K562 (cell line): ENCODE measurements around the gene NUMB. TPM values are rescaled to one million over a fixed set of nuclear protein-coding genes. Genes with fewer than 3 reads are reported as not detected.

Source experiments
- ATAC-seq: fragments of 200-7000 bp; cut with Tn5 transposase; 3 replicates; pipeline ENCODE4 v1.9.1; 2020; ENCODE audit warnings: moderate library complexity
- BruUV-seq: library from RNA; stranded (reverse); fragments of 400-500 nt; replicated peaks from 2 replicates; lab custom pipeline; 2021; lab: Mats Ljungman, UMichigan
- CTCF ChIA-PET: fragments of 300-600 bp; formaldehyde crosslinking; extraction: SDS; loops from one replicate; lab custom pipeline; 2021; ENCODE audit warnings: low intra/inter-chr PET ratio; lab: Yijun Ruan, JAX
- POLR2A ChIA-PET: fragments of 300-600, 350-650 bp; sonication (Branson Sonifier 250); formaldehyde crosslinking; extraction: SDS; loops from one replicate; lab custom pipeline; 2021; ENCODE audit warnings: antibody characterized with exemption, inconsistent platforms; lab: Yijun Ruan, JAX
- DNase-seq, 4 experiments: peaks; one replicate each; pipeline versions ENCODE4 v3.0.0 to v3.0.0-alpha.2; 2011 to 2018; ENCODE audit warnings: low spot score in 3 of 4, mixed read lengths in 3 of 4; ENCODE audit errors: extremely low read depth in 1 of 4
- FAIRE-seq: peaks from 2 replicates; lab custom pipeline; 2011; peaks lifted over from hg19 to GRCh38; lab: Jason Lieb, UNC
- H2AFZ ChIP-seq: 2 replicates; pipeline ENCODE4 v1.6.0; 2011; ENCODE audit warnings: low read depth, low read length, control low read depth, inconsistent platforms
- H3K27ac ChIP-seq: fragments of 200-600 bp; 3 replicates; pipeline ENCODE4 v1.8.0; 2011; ENCODE audit warnings: low read depth, mild to moderate bottlenecking, control low read depth, inconsistent platforms, low read length, moderate library complexity, mixed read lengths; ENCODE audit errors: extremely low read depth
- H3K27me3 ChIP-seq, 2 experiments: fragments of 300-600 bp in 1 of 2; 2 replicates in 1 of 2; 3 replicates in 1 of 2; pipeline versions ENCODE4 v1.6.0 to v1.8.0; 2011; ENCODE audit warnings: inconsistent platforms in 2 of 2, low read length in 2 of 2, mild to moderate bottlenecking in 1 of 2, mixed read lengths in 1 of 2, moderate library complexity in 1 of 2; ENCODE audit not compliant: control insufficient read depth in 2 of 2, insufficient read depth in 2 of 2
- H3K36me3 ChIP-seq: fragments of 300-600 bp; 3 replicates; pipeline ENCODE4 v1.8.0; 2011; ENCODE audit warnings: mild to moderate bottlenecking, low read length, inconsistent platforms; ENCODE audit not compliant: control insufficient read depth, insufficient read depth
- H3K4me1 ChIP-seq, 2 experiments: fragments of 200-600 bp in 1 of 2; replicated peaks in 1 of 2; 2 replicates in 1 of 2; 3 replicates in 1 of 2; pipeline versions ENCODE4 v1.5.1 to v1.8.0; 2011; ENCODE audit warnings: inconsistent platforms in 2 of 2, low read length in 2 of 2, mild to moderate bottlenecking in 1 of 2, mixed read lengths in 1 of 2, moderate library complexity in 1 of 2; ENCODE audit not compliant: control insufficient read depth in 2 of 2, insufficient read depth in 2 of 2
- H3K4me2 ChIP-seq: 2 replicates; pipeline ENCODE4 v1.6.1; 2011; ENCODE audit warnings: low read length, control low read depth, inconsistent platforms, mixed read lengths; ENCODE audit not compliant: insufficient read depth
- H3K4me3 ChIP-seq: fragments of 200-600 bp; sonication (generic), shearing (Covaris generic); 2 replicates; pipeline ENCODE4 v1.5.1; 2016; ENCODE audit warnings: control low read depth, inconsistent platforms
- H3K79me2 ChIP-seq: fragments of 200-600 bp; 3 replicates; pipeline ENCODE4 v1.8.0; 2011; ENCODE audit warnings: low read length, inconsistent platforms; ENCODE audit not compliant: control insufficient read depth, insufficient read depth
- H3K9ac ChIP-seq, 2 experiments: 2 replicates each; pipeline versions ENCODE4 v1.6.0 to v1.6.1; 2011; ENCODE audit warnings: low read depth in 2 of 2, low read length in 2 of 2, control low read depth in 1 of 2, inconsistent platforms in 1 of 2, mild to moderate bottlenecking in 1 of 2, mixed read lengths in 1 of 2; ENCODE audit not compliant: insufficient read depth in 1 of 2
- H3K9me1 ChIP-seq: one replicate; pipeline ENCODE4 v1.6.0; 2011; ENCODE audit warnings: inconsistent platforms, mild to moderate bottlenecking, low read length, moderate library complexity; ENCODE audit not compliant: control insufficient read depth, insufficient read depth
- H3K9me3 ChIP-seq: replicated peaks from 2 replicates; pipeline ENCODE4 v1.5.1; 2011; ENCODE audit warnings: low read depth, low read length, inconsistent platforms; ENCODE audit not compliant: control insufficient read depth, insufficient read depth
- H4K20me1 ChIP-seq: replicated peaks from 2 replicates; pipeline ENCODE4 v1.6.1; 2011; ENCODE audit warnings: low read length, inconsistent platforms, mixed read lengths; ENCODE audit not compliant: control insufficient read depth, insufficient read depth
- GTF3C2 ChIP-seq: IDR thresholded peaks from 3 replicates; pipeline ENCODE4 v1.6.1; 2011; ENCODE audit warnings: borderline replicate concordance, mild to moderate bottlenecking, moderate library complexity; ENCODE audit not compliant: insufficient read length; ENCODE audit errors: extremely low read depth
- HSF4 ChIP-seq: fragments of 250-450 bp; sonication (Bioruptor Pico); IDR thresholded peaks from 2 replicates; pipeline ENCODE4 v2.1.2; 2022; ENCODE audit warnings: mild to moderate bottlenecking, moderate library complexity, borderline replicate concordance
- LARP7 ChIP-seq: fragments of 450-650 bp; IDR thresholded peaks from 2 replicates; pipeline ENCODE4 v1.6.1; 2016
- MAZ ChIP-seq, 2 experiments: fragments of 450-650 bp in 1 of 2; sonication (generic) in 1 of 2; formaldehyde crosslinking; IDR thresholded peaks in 1 of 2; conservative IDR thresholded peaks in 1 of 2; 2 replicates each; pipeline versions ENCODE4 v1.4.0 to v1.5.0; 2020; ENCODE audit warnings: mild to moderate bottlenecking in 1 of 2, missing genetic modification reagents in 1 of 2
- NR4A1 ChIP-seq, 2 experiments: fragments of 250-450 bp in 1 of 2; fragments of 450-650 bp in 1 of 2; sonication (Bioruptor Pico) in 1 of 2; IDR thresholded peaks; 2 replicates each; pipeline versions ENCODE4 v1.4.0 to v1.6.1; 2016 to 2020; ENCODE audit warnings: mild to moderate bottlenecking in 2 of 2, missing compliant biosample characterization in 1 of 2, missing genetic modification characterization in 1 of 2, moderate library complexity in 1 of 2
- RAD51 ChIP-seq: fragments of 450-650 bp; IDR thresholded peaks from 2 replicates; pipeline ENCODE4 v1.7.1; 2016; ENCODE audit warnings: low read depth, mild to moderate bottlenecking, borderline replicate concordance
- THRA ChIP-seq: fragments of 450-650 bp; IDR thresholded peaks from 2 replicates; pipeline ENCODE4 v1.6.1; 2017; ENCODE audit warnings: mild to moderate bottlenecking, moderate library complexity
- YY1 ChIP-seq, 3 experiments: IDR thresholded peaks; 2 replicates each; pipeline ENCODE4 v1.6.1; 2011; ENCODE audit warnings: low read length in 2 of 3, mild to moderate bottlenecking in 2 of 3, moderate library complexity in 2 of 3, borderline replicate concordance in 1 of 3, control low read depth in 1 of 3, low read depth in 1 of 3; ENCODE audit not compliant: insufficient read depth in 3 of 3, insufficient replicate concordance in 2 of 3, control insufficient read depth in 1 of 3, insufficient read length in 1 of 3; ENCODE audit errors: extremely low read depth in 1 of 3
- ZNF785 ChIP-seq: fragments of 250-450 bp; sonication (Bioruptor Pico); IDR thresholded peaks from 2 replicates; pipeline ENCODE4 v1.4.0; 2020; ENCODE audit warnings: mild to moderate bottlenecking
- WGBS: fragments of 100-300 bp; shearing (Covaris generic); methylation state at CpG from one replicate; pipeline ENCODE4 v1.1.6; 2016; ENCODE audit warnings: low coverage, mixed read lengths; ENCODE audit not compliant: insufficient coverage; ENCODE audit errors: missing lambda C conversion rate; 5-methylcytosine and 5-hydroxymethylcytosine counted together
- in situ Hi-C: fragments of 300-500 bp; cut with MboI; formaldehyde crosslinking; loops from 4 replicates; pipeline ENCODE4 v1.15.0; 2018; ENCODE audit warnings: inconsistent platforms, mixed read lengths
- intact Hi-C: fragments of 100-400 bp; cut with micrococcal nuclease; formaldehyde crosslinking; loops from 2 replicates; pipeline ENCODE4 v1.14.2; 2022
- polyA plus RNA-seq, 8 experiments: library from polyadenylated mRNA; depleted of rRNA in 4 of 8; stranded (reverse) in 5 of 8; unstranded in 3 of 8; fragments of >200 nt; fragmentation: Nextera tagmentation in 2 of 8; fragmentation: Illumina TruSeq in 1 of 8; extraction: Ambion mirVana in 2 of 8; extraction: Trizol in 1 of 8; gene quantifications; 2 replicates each; pipeline versions ENCODE4 v1.2.1 to v1.2.3, GENCODE V29; 2011 to 2014; ENCODE audit warnings: inconsistent platforms in 1 of 8, missing spikeins in 1 of 8
- total RNA-seq, 7 experiments: library from RNA; depleted of rRNA in 6 of 7; stranded (reverse); fragments of >200 nt in 6 of 7; fragmentation: Illumina TruSeq in 2 of 7; extraction: Trizol in 2 of 7; gene quantifications; 2 replicates each; pipeline versions ENCODE4 v1.2.1 to v1.2.3, GENCODE V29; 2011 to 2021; ENCODE audit warnings: low replicate concordance in 1 of 7

Gene NUMB
- total and polyA plus RNA-seq, 9 of the 15 experiments (the other 6 are each of a cell fraction or from before 2014, with no cell fraction given), result 13.5 to 54.0 (median 32.3) TPM

GRCh38 chr14:73265721-73266046 lies 192.7 kb downstream of the NUMB start:
- no peak for ATAC-seq
- no peak overlapping the region for H3K27ac ChIP-seq
- H3K36me3 ChIP-seq, result no peaks in the 10 kb centered on the region
- no TSS peak for BruUV-seq
- H3K4me2 ChIP-seq, result no peak overlapping the region
- no peaks in the 10 kb centered on the region for H3K9me1 ChIP-seq
- no peak overlapping the region for H3K4me3 ChIP-seq
- peaks cover 0 to 7% of the 10 kb centered on the region in 2 experiments; a peak in 2 of 5 replicates for H3K4me1 ChIP-seq
- no peak overlapping the region for H2AFZ ChIP-seq
- ChIA-PET POLR2A (interaction anchor here (0.9 kb wide), 1 partner anchor 12 kb away, joined by 3 read pairs; no protein-coding TSS in a partner anchor), CTCF (no interaction called here)
- H4K20me1 ChIP-seq, result no peaks in the 10 kb centered on the region
- DNase-seq, result no peak
- no peaks in the 10 kb centered on the region for H3K79me2 ChIP-seq
- 37% methylated on average over 3 of the region's 3 CpGs for WGBS
- TF ChIP-seq GTF3C2 (no peak), RAD51 (peak; percentile 50; the same call in 1 of the 2 replicates), ZNF785 (CRISPR knock-in tag) (no peak), LARP7 (no peak), YY1 (IDR thresholded peaks at IDR 0.05; ENCODE audit: borderline replicate concordance in 1 of 3, control insufficient read depth in 1 of 3, extremely low read depth in 1 of 3, insufficient read depth in 3 of 3, insufficient read length in 1 of 3, insufficient replicate concordance in 2 of 3, low read depth in 1 of 3, low read length in 2 of 3) (peak in 1 of 3 experiments; percentile 33), HSF4 (CRISPR knock-in tag) (no peak), THRA (no peak), MAZ (CRISPR knock-in tag; conservative IDR thresholded peaks at IDR 0.05 in 1 of 2, IDR thresholded peaks at IDR 0.05 in 1 of 2) (no peak), NR4A1 (CRISPR knock-in tag; IDR thresholded peaks at IDR 0.05) (no peak), NR4A1 (tag; IDR thresholded peaks at IDR 0.05) (no peak)
- intact Hi-C loops (no loop called here), in situ Hi-C loops (no loop called here)
- no peak overlapping the region for H3K9ac ChIP-seq
- no peak for FAIRE-seq
- H3K27me3 ChIP-seq, result no peaks in the 10 kb centered on the region
- H3K9me3 ChIP-seq, result no peaks in the 10 kb centered on the region
